ENCODE measurements around the gene SEMA6C.
"Not testable (repeated sequence)": the region's sequence is repeated elsewhere in the genome, so short reads cannot be mapped to it uniquely, and the experiment has no call there.

Gene SEMA6C

DNA sequence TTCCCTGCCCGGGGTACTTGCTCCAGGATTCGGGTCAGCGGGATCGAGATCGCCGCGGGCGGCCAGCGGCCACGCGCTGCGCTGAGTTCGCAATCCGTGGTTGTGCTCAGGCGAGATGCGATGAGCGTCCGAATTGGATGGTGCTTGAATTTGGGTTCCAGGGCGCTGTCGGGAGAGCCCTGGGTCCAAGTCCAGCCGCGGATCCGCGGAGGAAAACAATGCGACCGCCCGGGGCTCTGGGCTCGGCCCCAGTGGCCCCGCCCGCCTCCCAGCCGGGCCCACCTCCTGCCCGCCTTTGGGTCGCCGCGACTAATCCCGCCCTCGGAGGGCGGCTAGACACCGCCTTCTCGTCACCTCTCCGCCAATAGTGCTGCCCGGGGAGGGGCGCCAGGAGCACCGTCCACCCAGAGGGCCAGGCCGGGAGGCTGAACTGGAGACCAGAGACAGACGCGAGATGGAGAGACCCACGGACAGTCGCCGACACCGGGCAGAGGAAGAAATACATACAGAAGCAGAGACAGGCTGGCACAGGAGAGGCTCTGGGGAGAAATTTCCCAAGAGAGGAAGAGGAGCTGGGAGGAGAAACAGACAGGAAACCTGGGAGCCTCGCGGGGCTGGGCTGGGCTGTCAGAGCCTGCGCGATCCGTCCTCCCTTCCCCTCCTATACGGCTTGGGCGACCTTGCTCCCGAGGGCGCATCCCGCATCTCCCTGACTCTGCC is at the start of gene SEMA6C:
SEMA6C (minus strand) TSS at position 220 of the 720 bp plus-strand sequence. CDS start 4,010 bp downstream, outside the sequence.
- DNase-seq (ENCODE audit: low read depth in 2 of 2, low spot score in 1 of 2), result peak; percentile 60 to 75

- DNase-seq (ENCODE audit: low read depth in 2 of 2, low spot score in 1 of 2), result not testable (repeated sequence)
Observed at GRCh38 chr1:151194894-151195594, 48.6 kb upstream of the SEMA6C start.

- DNase-seq (ENCODE audit: low read depth in 2 of 2, low spot score in 1 of 2), result no peak
Observed at GRCh38 chr1:151193856-151194255, 47.4 kb upstream of the SEMA6C start.

DNA sequence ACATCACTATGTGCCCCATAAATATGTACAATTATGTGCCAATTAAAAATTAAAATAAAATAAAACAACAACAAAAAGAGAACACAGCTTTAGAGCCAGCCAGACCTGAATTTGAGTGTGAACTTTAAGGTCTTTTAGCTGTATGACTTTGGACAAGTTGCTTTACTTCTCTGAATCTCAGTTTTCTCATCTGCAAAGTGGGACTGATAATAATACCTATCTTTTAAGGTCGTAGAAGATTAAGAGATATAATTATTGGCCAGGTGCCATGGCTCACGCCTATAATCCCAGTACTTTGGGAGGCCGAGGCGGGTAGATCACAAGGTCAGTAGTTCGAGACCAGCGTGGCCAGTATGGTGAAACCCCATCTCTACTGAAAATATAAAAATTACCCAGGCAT is 46.9 kb upstream of the SEMA6C start:
- DNase-seq (ENCODE audit: low read depth in 2 of 2, low spot score in 1 of 2), result no peak

DNA sequence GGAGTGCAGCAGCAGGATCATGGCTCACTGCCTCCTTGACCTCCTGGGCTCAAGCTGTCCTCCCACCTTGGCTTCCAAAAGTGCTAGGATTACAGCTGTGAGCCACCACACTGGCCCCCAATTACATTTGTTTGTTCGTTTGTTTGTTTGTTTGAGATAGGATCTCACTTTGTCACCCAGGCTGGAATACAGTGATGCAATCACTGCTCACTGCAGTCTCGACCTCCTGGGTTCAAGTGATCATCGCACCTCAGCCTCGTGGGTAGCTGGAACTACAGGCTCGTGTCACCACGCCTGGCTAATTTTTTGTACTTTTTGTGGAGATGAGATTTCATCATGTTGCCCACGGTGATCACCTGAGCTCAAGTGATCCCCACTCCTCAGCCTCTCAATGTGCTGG is 45.6 kb upstream of the SEMA6C start:
- no peak for DNase-seq (ENCODE audit: low read depth in 2 of 2, low spot score in 1 of 2)

GRCh38 chr1:151189637-151190445 is 43.4 kb upstream of the SEMA6C start, which contains the start of gene VPS72:
Gene VPS72, minus strand, starts transcription at chr1:151190197. Its CDS starts 76 bp downstream, at chr1:151190121.
- DNase-seq (ENCODE audit: low read depth in 2 of 2, low spot score in 1 of 2), result peak; percentile 58 to 69

DNA sequence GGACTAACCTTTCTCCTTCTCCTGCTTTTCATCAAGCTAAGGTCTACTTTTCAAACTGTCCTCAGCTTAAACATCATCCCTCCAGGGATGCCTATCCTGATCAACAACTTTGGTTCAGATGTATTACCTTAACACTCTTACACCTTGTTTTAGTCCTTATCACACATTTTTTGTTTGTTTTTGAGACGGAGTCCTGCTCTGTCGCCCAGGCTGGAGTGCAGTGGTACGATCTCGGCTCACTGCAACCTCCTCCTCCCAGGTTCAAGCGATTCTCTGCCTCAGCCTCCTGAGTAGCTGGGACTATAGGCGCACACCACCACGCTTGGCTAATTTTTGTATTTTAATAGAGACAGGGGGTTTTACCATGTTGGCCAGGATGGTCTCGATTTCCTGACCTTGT is 42.2 kb upstream of the SEMA6C start:
- not testable (repeated sequence) for DNase-seq (ENCODE audit: low read depth in 2 of 2, low spot score in 1 of 2)

- no peak for DNase-seq (ENCODE audit: low read depth in 2 of 2, low spot score in 1 of 2)
Observed at GRCh38 chr1:151187205-151187604, 40.8 kb upstream of the SEMA6C start.

GRCh38 chr1:151184211-151184610 is 37.8 kb upstream of the SEMA6C start:
- DNase-seq (ENCODE audit: low read depth in 2 of 2, low spot score in 1 of 2), result no peak

- no peak for DNase-seq (ENCODE audit: low read depth in 2 of 2, low spot score in 1 of 2)
Observed at GRCh38 chr1:151176514-151177045, 30.1 kb upstream of the SEMA6C start.

DNA sequence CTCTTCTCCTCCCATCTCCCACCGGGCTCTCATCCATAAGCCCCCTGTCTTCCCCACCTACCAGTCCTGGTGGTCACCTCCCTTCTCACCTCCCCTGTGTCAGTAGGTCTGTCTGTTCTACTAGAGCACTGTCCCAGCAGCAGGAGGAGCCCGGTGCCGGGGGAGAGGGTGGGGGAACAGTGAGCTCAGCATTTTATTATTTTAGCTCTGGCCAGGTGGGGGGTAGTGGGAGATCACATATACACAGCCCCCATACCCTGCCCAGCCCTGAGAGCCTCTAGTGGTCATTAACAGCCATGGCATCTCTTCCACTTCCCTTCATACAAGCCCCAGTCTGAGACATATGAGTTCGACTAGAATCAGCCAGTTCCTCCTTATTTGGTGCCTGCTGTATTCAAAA is 29.4 kb upstream of the SEMA6C start, which contains the start of gene TMOD4:
TMOD4 (minus strand) TSS at position 119 of the 400 bp plus-strand sequence. CDS start 1,106 bp downstream, outside the sequence.
- DNase-seq (ENCODE audit: low read depth in 2 of 2, low spot score in 1 of 2), result no peak

DNA sequence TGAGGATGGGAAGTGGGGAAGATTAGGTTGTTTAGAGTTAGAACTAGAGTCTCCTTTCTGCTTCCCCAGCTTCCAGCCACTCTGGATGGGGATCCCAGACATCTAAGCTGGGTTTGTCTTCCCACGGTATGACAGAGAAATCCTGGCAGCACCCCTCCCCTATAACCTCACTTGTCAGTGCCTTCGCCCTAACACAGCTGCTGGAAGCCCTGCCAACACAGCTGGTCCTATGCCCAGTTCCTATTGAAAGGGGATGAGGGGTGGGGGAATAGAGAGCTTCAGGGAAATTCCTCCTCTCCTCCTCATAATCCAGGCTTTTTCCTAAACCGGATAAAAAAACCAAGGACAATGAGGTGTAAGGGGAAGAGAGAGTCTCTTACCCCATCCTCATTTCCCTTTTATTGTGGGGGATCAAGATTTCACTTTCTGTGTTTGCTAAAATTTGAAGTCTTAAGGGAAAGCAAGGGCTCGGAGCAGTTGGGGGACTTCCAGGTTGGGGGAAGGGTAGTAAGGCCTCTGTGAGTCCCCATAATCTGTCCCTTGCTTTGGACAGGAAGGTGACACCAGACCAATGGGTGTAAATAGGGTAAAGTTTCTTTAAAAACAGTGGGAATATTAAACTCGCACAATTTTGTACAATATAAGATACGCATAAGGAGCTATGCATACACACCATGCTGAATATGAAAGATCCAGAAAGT is 28.8 kb upstream of the SEMA6C start:
- no peak for DNase-seq (ENCODE audit: low read depth in 2 of 2, low spot score in 1 of 2)

DNA sequence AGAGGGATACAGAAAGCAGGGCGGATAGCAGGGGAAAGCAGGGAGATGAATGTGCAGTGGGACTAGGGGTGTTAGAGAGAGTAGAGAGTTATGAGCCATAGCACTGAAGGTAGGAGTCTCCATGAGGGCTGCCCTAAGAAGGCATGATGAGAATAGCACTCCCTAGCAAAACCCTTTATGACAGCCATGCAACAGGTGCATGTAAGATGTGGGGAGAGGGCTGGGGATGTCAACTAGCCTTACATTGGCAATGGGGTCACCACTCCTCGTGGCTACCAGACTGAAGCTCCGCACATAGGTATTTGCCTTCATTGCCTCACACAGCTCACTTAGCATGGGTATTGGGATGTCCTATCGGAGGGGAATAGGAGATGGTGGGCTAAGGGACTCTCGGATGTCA is 24.8 kb upstream of the SEMA6C start:
- DNase-seq (ENCODE audit: low read depth in 2 of 2, low spot score in 1 of 2), result no peak

DNA sequence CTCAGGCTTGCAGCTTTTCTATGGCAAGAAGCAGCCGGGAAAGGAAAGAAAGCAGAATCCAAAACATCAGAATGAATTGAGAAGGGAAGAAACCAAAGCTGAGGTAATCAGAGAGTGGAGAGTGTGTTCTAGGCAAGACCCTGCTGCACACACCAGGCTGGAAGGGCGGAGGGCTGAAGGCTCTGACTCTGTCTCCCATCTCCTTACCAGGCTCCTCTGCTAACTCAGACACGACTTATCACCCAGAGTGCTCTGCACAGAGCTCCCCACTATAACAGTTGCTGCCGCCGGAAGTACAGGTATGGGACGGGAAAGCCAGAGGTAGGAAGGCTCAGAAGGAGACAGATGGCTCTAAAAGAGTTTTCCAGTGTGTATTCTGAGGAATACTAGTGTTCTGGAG is 20.7 kb upstream of the SEMA6C start:
- DNase-seq (ENCODE audit: low read depth in 2 of 2, low spot score in 1 of 2), result no peak

GRCh38 chr1:151166505-151166956 is 20.1 kb upstream of the SEMA6C start:
- no peak for DNase-seq (ENCODE audit: low read depth in 2 of 2, low spot score in 1 of 2)

- DNase-seq (ENCODE audit: low read depth in 2 of 2, low spot score in 1 of 2), result peak; percentile 90 to 93
Observed at GRCh38 chr1:151165738-151166504, 19.5 kb upstream of the SEMA6C start, which contains the start of the genes LYSMD1 and SCNM1. Gene LYSMD1, minus strand, starts transcription at chr1:151165902. Its CDS starts 644 bp downstream, at chr1:151165258. Gene SCNM1, plus strand, starts transcription at chr1:151166144. Its CDS starts 9 bp downstream, at chr1:151166153.

DNA sequence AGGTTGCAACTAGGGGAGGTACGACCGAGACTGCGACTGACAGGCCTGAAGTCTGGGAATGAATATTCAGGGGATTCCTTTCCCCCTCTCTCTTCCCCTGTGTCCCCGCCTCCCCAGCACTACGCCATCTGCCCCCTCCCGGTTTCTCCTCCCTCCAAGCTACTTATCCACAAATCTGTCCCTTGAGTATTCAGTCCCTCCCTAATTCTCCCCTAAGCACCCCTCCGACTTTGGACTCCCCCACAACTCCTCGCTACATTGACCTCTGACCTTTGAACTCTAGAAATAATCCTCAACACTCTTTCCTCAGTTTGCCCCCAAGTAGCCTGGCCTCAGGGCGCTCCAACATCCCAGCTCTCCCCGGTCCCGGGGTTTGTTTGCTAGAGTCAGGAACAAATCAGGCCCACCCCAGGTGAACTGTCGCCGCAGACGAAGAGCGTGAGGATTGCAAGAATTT is 18.9 kb upstream of the SEMA6C start:
- no peak for DNase-seq (ENCODE audit: low read depth in 2 of 2, low spot score in 1 of 2)

- DNase-seq (ENCODE audit: low read depth in 2 of 2, low spot score in 1 of 2), result no peak
Observed at GRCh38 chr1:151164732-151165280, 18.4 kb upstream of the SEMA6C start.

- DNase-seq (ENCODE audit: low read depth in 2 of 2, low spot score in 1 of 2), result no peak
Observed at GRCh38 chr1:151159373-151159772, 12.9 kb upstream of the SEMA6C start.
